ENCODE results near the gene HAGHL.

DNA sequence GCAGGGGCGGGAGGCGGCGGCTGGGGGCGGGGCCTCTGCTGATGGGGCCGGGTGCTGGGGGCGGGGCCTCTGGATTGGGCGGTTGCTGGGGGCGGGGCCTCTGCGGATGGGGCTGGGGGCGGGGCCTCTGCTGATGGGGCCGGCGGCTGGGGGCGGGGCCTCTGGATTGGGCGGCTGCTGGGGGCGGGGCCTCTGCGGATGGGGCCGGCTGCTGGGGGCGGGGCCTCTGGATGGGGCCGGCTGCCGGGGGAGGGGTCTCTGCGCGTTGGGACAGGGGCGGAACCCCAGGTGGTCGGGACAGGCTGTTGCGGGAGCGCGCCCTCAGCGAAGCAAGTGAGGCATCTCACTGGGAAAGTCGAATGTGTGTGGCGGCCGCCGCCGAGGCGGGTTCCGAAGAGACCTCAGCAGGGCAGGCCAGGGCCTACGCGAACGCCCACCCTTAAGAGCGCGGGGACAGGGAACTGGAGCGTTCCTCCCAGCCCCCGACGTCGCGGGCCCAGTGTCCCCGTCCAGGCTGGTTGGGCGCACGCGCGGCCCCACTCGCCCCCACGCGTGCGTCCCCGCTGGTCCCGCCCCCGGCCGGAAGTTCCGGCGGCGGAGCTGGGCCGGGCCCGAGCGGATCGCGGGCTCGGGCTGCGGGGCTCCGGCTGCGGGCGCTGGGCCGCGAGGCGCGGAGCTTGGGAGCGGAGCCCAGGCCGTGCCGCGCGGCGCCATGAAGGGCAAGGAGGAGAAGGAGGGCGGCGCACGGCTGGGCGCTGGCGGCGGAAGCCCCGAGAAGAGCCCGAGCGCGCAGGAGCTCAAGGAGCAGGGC, 46.9 kb upstream of the HAGHL start, which contains the start of gene STUB1:
- TF ChIP-seq JUND (IDR thresholded peaks at IDR 0.05; ENCODE audit: low read length) (no peak), EP300 (IDR thresholded peaks at IDR 0.05; ENCODE audit: borderline replicate concordance in 1 of 2, low read depth in 2 of 2, low read length in 2 of 2) (no peak), TAF1 (IDR thresholded peaks at IDR 0.05; ENCODE audit: low read depth, low read length) (peak; percentile 33), RAD21 (IDR thresholded peaks at IDR 0.05 in 1 of 2, conservative IDR thresholded peaks at IDR 0.05 in 1 of 2; ENCODE audit: low read depth in 2 of 2, low read length in 2 of 2) (no peak), EZH2 (IDR thresholded peaks at IDR 0.05; ENCODE audit: low read depth, low read length, severe bottlenecking) (no peak)
- TF ChIP-seq, protein P1, sequence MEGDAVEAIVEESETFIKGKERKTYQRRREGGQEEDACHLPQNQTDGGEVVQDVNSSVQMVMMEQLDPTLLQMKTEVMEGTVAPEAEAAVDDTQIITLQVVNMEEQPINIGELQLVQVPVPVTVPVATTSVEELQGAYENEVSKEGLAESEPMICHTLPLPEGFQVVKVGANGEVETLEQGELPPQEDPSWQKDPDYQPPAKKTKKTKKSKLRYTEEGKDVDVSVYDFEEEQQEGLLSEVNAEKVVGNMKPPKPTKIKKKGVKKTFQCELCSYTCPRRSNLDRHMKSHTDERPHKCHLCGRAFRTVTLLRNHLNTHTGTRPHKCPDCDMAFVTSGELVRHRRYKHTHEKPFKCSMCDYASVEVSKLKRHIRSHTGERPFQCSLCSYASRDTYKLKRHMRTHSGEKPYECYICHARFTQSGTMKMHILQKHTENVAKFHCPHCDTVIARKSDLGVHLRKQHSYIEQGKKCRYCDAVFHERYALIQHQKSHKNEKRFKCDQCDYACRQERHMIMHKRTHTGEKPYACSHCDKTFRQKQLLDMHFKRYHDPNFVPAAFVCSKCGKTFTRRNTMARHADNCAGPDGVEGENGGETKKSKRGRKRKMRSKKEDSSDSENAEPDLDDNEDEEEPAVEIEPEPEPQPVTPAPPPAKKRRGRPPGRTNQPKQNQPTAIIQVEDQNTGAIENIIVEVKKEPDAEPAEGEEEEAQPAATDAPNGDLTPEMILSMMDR (IDR thresholded peaks at IDR 0.05; ENCODE audit: control extremely low read depth in 1 of 3, insufficient read depth in 1 of 3, low read depth in 1 of 3, low read length in 3 of 3), result no peak
- TF ChIP-seq, protein P2, sequence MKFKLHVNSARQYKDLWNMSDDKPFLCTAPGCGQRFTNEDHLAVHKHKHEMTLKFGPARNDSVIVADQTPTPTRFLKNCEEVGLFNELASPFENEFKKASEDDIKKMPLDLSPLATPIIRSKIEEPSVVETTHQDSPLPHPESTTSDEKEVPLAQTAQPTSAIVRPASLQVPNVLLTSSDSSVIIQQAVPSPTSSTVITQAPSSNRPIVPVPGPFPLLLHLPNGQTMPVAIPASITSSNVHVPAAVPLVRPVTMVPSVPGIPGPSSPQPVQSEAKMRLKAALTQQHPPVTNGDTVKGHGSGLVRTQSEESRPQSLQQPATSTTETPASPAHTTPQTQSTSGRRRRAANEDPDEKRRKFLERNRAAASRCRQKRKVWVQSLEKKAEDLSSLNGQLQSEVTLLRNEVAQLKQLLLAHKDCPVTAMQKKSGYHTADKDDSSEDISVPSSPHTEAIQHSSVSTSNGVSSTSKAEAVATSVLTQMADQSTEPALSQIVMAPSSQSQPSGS (IDR thresholded peaks at IDR 0.05; ENCODE audit: low read length), result no peak

Measured in H1 (cell line).